DND-41 (cell line): Measurements from ENCODE around the gene PSMC3.

ENCODE experiments used
- ATAC-seq: fragments of 200-7000 bp; cut with Tn5 transposase; 3 replicates; pipeline ENCODE4 v1.9.1; 2021; ENCODE audit warnings: low read depth; ENCODE audit not compliant: insufficient read depth
- DNase-seq: peaks from one replicate; pipeline ENCODE4 v3.0.0-alpha.2; 2020
- H2AFZ ChIP-seq: 2 replicates; pipeline ENCODE4 v1.6.0; 2012; ENCODE audit warnings: low read depth, low read length
- H3K27ac ChIP-seq: 2 replicates; pipeline ENCODE4 v1.5.1; 2012; ENCODE audit warnings: low read length, inconsistent platforms
- H3K27me3 ChIP-seq: fragments of 200-600 bp; sonication (generic); 2 replicates; pipeline ENCODE4 v1.6.0; 2012; ENCODE audit warnings: low read length, mild to moderate bottlenecking, inconsistent platforms; ENCODE audit not compliant: insufficient read depth, poor library complexity
- H3K36me3 ChIP-seq: 2 replicates; pipeline ENCODE4 v1.5.1; 2012; ENCODE audit warnings: low read length, inconsistent platforms; ENCODE audit not compliant: insufficient read depth
- H3K4me1 ChIP-seq: 2 replicates; pipeline ENCODE4 v1.5.1; 2012; ENCODE audit warnings: mild to moderate bottlenecking, low read length; ENCODE audit not compliant: insufficient read depth
- H3K4me2 ChIP-seq: 2 replicates; pipeline ENCODE4 v1.6.0; 2012; ENCODE audit warnings: mild to moderate bottlenecking, moderate library complexity, low read length, inconsistent platforms; ENCODE audit not compliant: insufficient read depth
- H3K4me3 ChIP-seq, 2 experiments: fragments of 200-600 bp in 1 of 2; shearing (Covaris generic) in 1 of 2; 2 replicates each; pipeline ENCODE4 v1.5.1; 2012 to 2016; ENCODE audit warnings: inconsistent platforms in 2 of 2, low read length in 2 of 2, mild to moderate bottlenecking in 2 of 2, low read depth in 1 of 2, moderate library complexity in 1 of 2
- H3K79me2 ChIP-seq: 2 replicates; pipeline ENCODE4 v1.6.0; 2012; ENCODE audit warnings: low read length, inconsistent platforms; ENCODE audit not compliant: insufficient read depth
- H3K9ac ChIP-seq: 2 replicates; pipeline ENCODE4 v1.6.0; 2012; ENCODE audit warnings: low read depth, mild to moderate bottlenecking, inconsistent platforms, low read length, moderate library complexity
- H3K9me3 ChIP-seq: 2 replicates; pipeline ENCODE4 v1.5.1; 2012; ENCODE audit warnings: low read length, moderate library complexity, mild to moderate bottlenecking, inconsistent platforms; ENCODE audit not compliant: insufficient read depth, severe bottlenecking
- H4K20me1 ChIP-seq: 2 replicates; pipeline ENCODE4 v1.6.0; 2012; ENCODE audit warnings: low read length; ENCODE audit not compliant: insufficient read depth
- CTCF ChIP-seq: IDR thresholded peaks from 2 replicates; pipeline ENCODE4 v1.5.1; 2012; ENCODE audit warnings: borderline replicate concordance, low read length, moderate library complexity, mild to moderate bottlenecking; ENCODE audit not compliant: poor library complexity, severe bottlenecking; ENCODE audit errors: extremely low read depth
- EZH2 ChIP-seq: IDR thresholded peaks from 3 replicates; pipeline ENCODE4 v1.6.1; 2012; ENCODE audit warnings: borderline replicate concordance, low read depth, mild to moderate bottlenecking, moderate library complexity, low read length, inconsistent platforms; ENCODE audit not compliant: severe bottlenecking

The PSMC3 gene

GRCh38 chr11:47377571-47378009 lies 48.6 kb downstream of the PSMC3 start:
- ATAC-seq (no peak), DNase-seq (no peak)
- Histone ChIP-seq H4K20me1 (no peaks in the 10 kb centered on the region), H3K27ac (no peak overlapping the region), H2AFZ (no peak overlapping the region), H3K9me3 (no peaks in the 10 kb centered on the region), H3K4me2 (no peak overlapping the region), H3K79me2 (no peaks in the 10 kb centered on the region), H3K36me3 (no peaks in the 10 kb centered on the region), H3K4me3 (no peak overlapping the region), H3K4me1 (no peaks in the 10 kb centered on the region), H3K9ac (no peak overlapping the region), H3K27me3 (no peaks in the 10 kb centered on the region)
- TF ChIP-seq CTCF (no peak), EZH2 (no peak)

DNA sequence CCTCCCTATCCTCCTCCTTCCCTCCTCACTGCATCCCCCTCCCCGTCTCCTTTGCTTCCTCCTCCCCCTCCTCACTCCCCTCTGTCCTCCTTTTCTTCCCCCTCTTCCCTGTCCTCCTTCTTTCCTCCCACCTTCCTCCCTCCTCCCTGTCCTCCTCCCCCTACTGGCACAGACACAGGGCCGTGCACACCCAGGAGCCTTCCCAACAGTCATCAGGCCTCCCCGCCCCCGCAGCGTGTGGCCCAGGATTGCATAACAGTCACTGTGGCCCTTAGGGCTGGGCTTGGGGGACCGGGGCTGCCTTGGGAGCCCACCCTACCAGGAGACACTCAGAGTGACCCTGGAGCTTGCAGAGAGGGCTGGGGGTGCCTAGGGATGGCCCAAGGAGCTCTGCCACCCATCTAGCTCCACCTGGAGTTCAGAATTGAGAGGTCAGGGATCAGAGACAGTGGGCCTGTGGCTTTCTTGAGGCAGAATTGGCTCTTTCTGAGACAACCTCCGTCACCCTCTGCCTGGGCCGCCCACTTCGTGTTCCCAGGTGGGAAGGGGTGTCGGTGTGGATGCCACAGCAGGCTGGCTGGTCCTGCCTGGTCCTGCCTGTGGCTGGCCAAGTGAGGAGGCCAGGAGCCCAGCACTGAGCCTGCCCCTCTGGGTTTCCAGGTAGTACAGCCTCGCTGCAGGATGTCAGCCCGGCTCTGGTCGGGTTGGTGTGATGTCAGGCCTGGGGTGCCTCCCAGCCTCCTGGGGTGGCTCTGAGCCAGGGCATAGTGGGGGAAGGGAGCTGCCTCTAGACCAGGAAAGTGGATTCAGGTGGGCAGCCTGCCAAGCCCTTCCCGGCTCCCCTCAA lies 49.5 kb downstream of the PSMC3 start:
- H3K27me3 ChIP-seq: no peaks in the 10 kb centered on the region
- no peaks in the 10 kb centered on the region for H3K79me2 ChIP-seq
- H3K27ac ChIP-seq: no peak overlapping the region
- ATAC-seq (no peak), DNase-seq (no peak)
- H3K4me3 ChIP-seq: no peak overlapping the region
- H3K4me1 ChIP-seq: no peaks in the 10 kb centered on the region
- no peak overlapping the region for H3K9ac ChIP-seq
- no peaks in the 10 kb centered on the region for H4K20me1 ChIP-seq
- H3K4me2 ChIP-seq: no peak overlapping the region
- no peak for TF ChIP-seq EZH2
- no peak for TF ChIP-seq CTCF
- no peak overlapping the region for H2AFZ ChIP-seq
- no peaks in the 10 kb centered on the region for H3K36me3 ChIP-seq
- no peaks in the 10 kb centered on the region for H3K9me3 ChIP-seq

DNA sequence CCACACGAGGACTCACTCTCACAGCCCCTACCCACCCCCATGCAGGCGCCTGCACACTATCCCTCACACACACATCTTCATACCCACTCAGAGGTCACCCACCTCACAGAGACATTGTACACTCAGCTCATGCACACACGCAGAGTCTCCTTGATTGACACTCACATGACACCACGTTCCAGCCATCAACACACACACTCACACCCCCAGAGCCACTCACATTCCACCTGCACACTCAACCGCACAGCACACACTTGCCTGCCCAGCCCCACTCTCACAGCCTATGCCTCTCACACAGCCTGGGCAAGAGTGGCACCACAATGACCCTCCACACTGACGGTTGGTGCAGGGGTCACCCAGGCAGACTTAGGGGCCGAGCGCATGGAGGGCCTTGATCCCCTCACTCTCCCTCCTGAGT lies 50.1 kb downstream of the PSMC3 start:
- no peaks in the 10 kb centered on the region for H3K4me1 ChIP-seq
- H3K9ac ChIP-seq: no peak overlapping the region
- H3K9me3 ChIP-seq: no peaks in the 10 kb centered on the region
- no peak for TF ChIP-seq EZH2
- TF ChIP-seq CTCF: no peak
- H4K20me1 ChIP-seq: no peaks in the 10 kb centered on the region
- H3K4me3 ChIP-seq: no peak overlapping the region
- ATAC-seq (no peak), DNase-seq (no peak)
- H3K79me2 ChIP-seq: no peaks in the 10 kb centered on the region
- no peak overlapping the region for H3K4me2 ChIP-seq
- H3K27ac ChIP-seq: no peak overlapping the region
- H3K36me3 ChIP-seq: no peaks in the 10 kb centered on the region
- H2AFZ ChIP-seq: no peak overlapping the region
- H3K27me3 ChIP-seq: no peaks in the 10 kb centered on the region
